GM13977 (cell line): Measurements from ENCODE around the gene FNDC1.

ENCODE experiments used
- DNase-seq: peaks from one replicate; pipeline ENCODE4 v3.0.0; 2012; ENCODE audit warnings: low spot score
- CTCF ChIP-seq: IDR thresholded peaks from 2 replicates; pipeline ENCODE4 v1.5.1; 2012; ENCODE audit warnings: mild to moderate bottlenecking, control low read depth; ENCODE audit not compliant: insufficient read depth; ENCODE audit errors: extremely low read depth, missing control alignments
- in situ Hi-C: fragments of 300-500 bp; cut with MboI; formaldehyde crosslinking; loops from one replicate; pipeline ENCODE4 v1.12.0; 2022; ENCODE audit warnings: low sequenced_read_pairs, low pct_unique_long_range_greater_than_20kb, mixed read lengths, inconsistent platforms; ENCODE audit not compliant: unreplicated experiment

FNDC1 gene

GRCh38 chr6:159317430-159317829, 148.2 kb downstream of the FNDC1 start:
- no peak for TF ChIP-seq CTCF
- DNase-seq = no peak
- in situ Hi-C loops = no loop called here

GRCh38 chr6:159321267-159321666, 152.1 kb downstream of the FNDC1 start:
- in situ Hi-C loops = no loop called here
- no peak for TF ChIP-seq CTCF
- DNase-seq = no peak
